ENCODE measurements around the gene WAPL. TPM values are rescaled to one million over a fixed set of nuclear protein-coding genes. Genes with fewer than 3 reads are reported as not detected.

WAPL gene
- total and polyA plus RNA-seq, 11 donors = 9.4 to 29.9 (median 21.0) TPM

DNA sequence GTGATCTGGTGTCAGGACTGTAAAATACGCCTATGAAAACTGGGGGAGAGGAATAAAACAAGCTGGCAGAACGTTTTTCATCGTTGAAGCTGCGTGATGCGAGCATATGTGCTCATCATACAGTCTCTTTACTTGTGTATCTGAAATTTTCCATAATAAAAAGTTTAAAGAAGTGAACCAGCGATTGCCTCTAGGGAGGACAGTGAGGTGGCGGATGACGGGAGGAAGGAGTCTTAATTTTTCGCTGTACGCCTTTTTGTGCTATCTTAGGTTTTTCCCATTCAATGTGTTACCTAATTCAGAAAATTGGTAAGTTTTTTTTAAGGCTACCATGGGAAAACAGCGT, 891 bp upstream of the WAPL start:
- peak overlapping the region; percentile 83 to 100 (median 98) for H3K4me3 ChIP-seq
- TF ChIP-seq, protein P1, sequence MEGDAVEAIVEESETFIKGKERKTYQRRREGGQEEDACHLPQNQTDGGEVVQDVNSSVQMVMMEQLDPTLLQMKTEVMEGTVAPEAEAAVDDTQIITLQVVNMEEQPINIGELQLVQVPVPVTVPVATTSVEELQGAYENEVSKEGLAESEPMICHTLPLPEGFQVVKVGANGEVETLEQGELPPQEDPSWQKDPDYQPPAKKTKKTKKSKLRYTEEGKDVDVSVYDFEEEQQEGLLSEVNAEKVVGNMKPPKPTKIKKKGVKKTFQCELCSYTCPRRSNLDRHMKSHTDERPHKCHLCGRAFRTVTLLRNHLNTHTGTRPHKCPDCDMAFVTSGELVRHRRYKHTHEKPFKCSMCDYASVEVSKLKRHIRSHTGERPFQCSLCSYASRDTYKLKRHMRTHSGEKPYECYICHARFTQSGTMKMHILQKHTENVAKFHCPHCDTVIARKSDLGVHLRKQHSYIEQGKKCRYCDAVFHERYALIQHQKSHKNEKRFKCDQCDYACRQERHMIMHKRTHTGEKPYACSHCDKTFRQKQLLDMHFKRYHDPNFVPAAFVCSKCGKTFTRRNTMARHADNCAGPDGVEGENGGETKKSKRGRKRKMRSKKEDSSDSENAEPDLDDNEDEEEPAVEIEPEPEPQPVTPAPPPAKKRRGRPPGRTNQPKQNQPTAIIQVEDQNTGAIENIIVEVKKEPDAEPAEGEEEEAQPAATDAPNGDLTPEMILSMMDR (IDR thresholded peaks at IDR 0.05) = no peak
- no peak for TF ChIP-seq POLR2A (IDR thresholded peaks at IDR 0.05)
- no peak for ATAC-seq
- H3K36me3 ChIP-seq = peaks cover 0 to 14% (median 4%) of the 10 kb centered on the region in 9 donors
- 21 to 26% (median 25%) methylated on average over 11 of the region's 11 CpGs for WGBS, 4 donors
- H3K9me3 ChIP-seq = no peaks in the 10 kb centered on the region
- H3K27ac ChIP-seq = peak overlapping the region in 9 of 12 donors; percentile 91 to 99 (median 97)
- H3K27me3 ChIP-seq = no peaks in the 10 kb centered on the region
- H3K4me1 ChIP-seq = peaks cover 0 to 64% (median 40%) of the 10 kb centered on the region in 12 donors
- DNase-seq = no peak
- intact Hi-C loops (cut with DNase I) = loop anchor here in 3 of 10 donors (2.0 to 10.0 kb wide), 4 partner anchors 62 to 118 kb away; no protein-coding TSS in a partner anchor

DNA sequence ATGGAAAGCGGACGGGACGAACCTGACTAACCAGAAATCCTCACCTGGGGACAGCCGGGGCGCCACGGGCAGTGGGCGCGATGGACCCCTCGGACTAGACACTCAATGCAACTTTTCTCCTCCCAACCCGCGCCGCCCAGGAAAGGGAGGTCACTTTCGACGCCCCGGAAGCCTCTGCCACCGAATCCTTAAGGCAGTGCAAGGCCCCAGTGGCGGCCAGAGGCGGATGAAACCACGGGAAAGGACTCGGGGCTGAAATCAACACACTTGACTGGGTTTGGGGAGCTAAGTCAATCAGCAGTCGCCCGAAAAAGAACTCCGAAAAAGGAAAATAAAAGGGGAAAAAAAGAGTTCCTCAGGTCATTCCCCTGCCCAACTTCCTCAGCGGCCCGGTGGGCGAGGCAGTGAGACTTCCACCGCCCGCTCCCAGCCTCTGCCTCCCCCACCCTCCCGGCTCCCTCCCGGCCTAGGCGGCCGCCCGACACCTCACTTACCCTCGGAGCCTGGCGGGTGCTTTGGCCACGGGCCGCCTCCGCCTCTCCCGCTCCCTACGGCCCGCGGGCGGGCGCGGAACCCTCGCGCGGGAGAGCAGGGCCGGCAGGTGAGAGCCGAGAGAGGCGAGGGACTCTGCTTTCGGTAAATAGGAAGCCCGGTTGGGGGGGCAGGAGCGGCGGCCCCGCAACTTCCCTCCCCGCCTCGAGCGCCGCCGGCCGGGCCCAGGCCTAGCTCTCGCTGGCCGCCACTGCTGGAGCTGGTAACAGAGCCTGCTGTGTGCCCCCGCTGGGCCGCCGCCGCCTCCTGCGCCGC, 518 bp downstream of the WAPL start:
- DNase-seq = peak; percentile 49 to 79 (median 62)
- Histone ChIP-seq H3K27ac (peak overlapping the region; percentile 90 to 99 (median 97)), H3K4me1 (peaks cover 0 to 70% (median 49%) of the 10 kb centered on the region in 12 donors), H3K36me3 (peaks cover 0 to 28% (median 18%) of the 10 kb centered on the region in 9 donors), H3K9me3 (no peaks in the 10 kb centered on the region), H3K4me3 (peak overlapping the region; percentile 83 to 100 (median 98)), H3K27me3 (no peaks in the 10 kb centered on the region)
- 0 to 1% (median 0%) methylated on average over 25 to 70 of the region's 70 CpGs for WGBS, 4 donors
- TF ChIP-seq, protein P1 (IDR thresholded peaks at IDR 0.05) = no peak
- no peak for TF ChIP-seq POLR2A (IDR thresholded peaks at IDR 0.05)
- ATAC-seq = peak in 3 of 4 donors; percentile 39 to 56 (median 47)
- intact Hi-C loops (cut with DNase I) = loop anchor here in 3 of 10 donors (5.0 to 10.0 kb wide), 3 partner anchors 64 to 116 kb away; no protein-coding TSS in a partner anchor

DNA sequence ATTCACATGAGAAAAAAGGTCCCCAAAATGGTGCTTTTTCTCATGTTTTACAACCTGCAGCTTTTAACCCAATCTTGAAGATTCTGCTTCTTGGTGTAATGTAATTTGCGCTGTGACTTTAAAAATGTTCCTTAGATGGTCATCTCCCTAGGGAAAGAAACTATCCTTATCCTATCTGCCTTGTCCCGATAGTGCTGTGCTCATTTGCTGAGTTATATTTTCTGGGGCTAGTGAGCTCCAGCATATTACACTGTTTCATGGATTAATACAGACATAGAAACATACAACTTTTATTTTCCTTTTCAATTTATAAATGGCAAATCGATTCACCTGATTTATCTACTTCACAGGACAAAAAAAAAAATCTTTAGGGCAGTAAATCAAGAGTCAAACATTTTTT, 2.8 kb downstream of the WAPL start:
- 53 to 60% (median 56%) methylated on average over 3 of the region's 3 CpGs for WGBS, 4 donors
- TF ChIP-seq, protein P1 (IDR thresholded peaks at IDR 0.05) = no peak
- ATAC-seq = no peak
- no peaks in the 10 kb centered on the region for H3K27me3 ChIP-seq
- H3K27ac ChIP-seq = no peak overlapping the region
- H3K4me3 ChIP-seq = peak overlapping the region in 1 of 12 donors; percentile 100
- peaks cover 0 to 51% (median 36%) of the 10 kb centered on the region in 9 donors for H3K36me3 ChIP-seq
- peaks cover 0 to 80% (median 56%) of the 10 kb centered on the region in 12 donors for H3K4me1 ChIP-seq
- DNase-seq = no peak
- intact Hi-C loops (cut with DNase I) = no loop called here
- H3K9me3 ChIP-seq = no peaks in the 10 kb centered on the region

DNA sequence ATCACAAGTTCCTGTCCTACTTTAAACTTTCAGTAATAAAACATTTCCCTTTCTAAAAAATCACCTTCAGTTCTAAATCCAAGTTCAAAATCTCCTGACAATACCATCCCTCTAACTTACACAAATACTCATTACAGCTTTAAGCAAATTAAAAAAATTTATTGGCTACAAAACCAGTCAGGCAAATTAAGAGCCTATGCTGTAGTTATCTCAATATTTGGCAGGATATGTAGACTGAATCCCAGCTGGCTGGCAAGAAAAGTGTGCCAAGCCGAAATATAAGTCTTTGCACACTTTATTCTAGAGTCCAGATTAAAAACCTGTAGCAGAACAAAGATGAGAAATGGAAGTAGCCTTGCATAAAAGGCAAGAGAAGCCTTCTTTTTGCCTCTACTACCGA, 9.5 kb downstream of the WAPL start:
- TF ChIP-seq, protein P1 (IDR thresholded peaks at IDR 0.05) = no peak
- TF ChIP-seq POLR2A (IDR thresholded peaks at IDR 0.05) = no peak
- DNase-seq (no peak), ATAC-seq (peak in 1 of 4 donors; percentile 23)
- intact Hi-C loops (cut with DNase I) = no loop called here
- H3K36me3 ChIP-seq = peaks cover 0 to 60% (median 40%) of the 10 kb centered on the region in 9 donors
- peaks cover 0 to 70% (median 43%) of the 10 kb centered on the region in 12 donors for H3K4me1 ChIP-seq
- no peak overlapping the region for H3K27ac ChIP-seq
- no peaks in the 10 kb centered on the region for H3K9me3 ChIP-seq
- WGBS, 4 donors = 45 to 55% (median 50%) methylated on average over 2 of the region's 2 CpGs
- no peaks in the 10 kb centered on the region for H3K27me3 ChIP-seq
- H3K4me3 ChIP-seq = no peak overlapping the region

Data from heart left ventricle (tissue), 16 donors.